GM23338 (cell line): ENCODE data around the gene NUBP1. TPM values are rescaled to one million over a fixed set of nuclear protein-coding genes. Genes with fewer than 3 reads are reported as not detected.

Source experiments
- ATAC-seq: fragments of 200-7000 bp; cut with Tn5 transposase; 3 replicates; pipeline ENCODE4 v1.9.1; 2020
- DNase-seq: peaks from one replicate; pipeline ENCODE4 v3.0.0-alpha.2; 2015; ENCODE audit warnings: low spot score
- H2AFZ ChIP-seq: fragments of 200-600 bp; sonication (generic); 2 replicates; pipeline ENCODE4 v1.8.0; 2016; ENCODE audit warnings: antibody characterized with exemption, mild to moderate bottlenecking, moderate library complexity
- H3F3A ChIP-seq: fragments of 200-600 bp; sonication (generic); replicated peaks from 2 replicates; pipeline ENCODE4 v1.8.0; 2017; ENCODE audit warnings: antibody characterized with exemption, mixed run types, low read depth
- H3K27ac ChIP-seq: fragments of 200-600 bp; sonication (generic); 2 replicates; pipeline ENCODE4 v1.6.1; 2016; ENCODE audit warnings: low read depth
- H3K27me3 ChIP-seq: fragments of 200-600 bp; sonication (generic); 2 replicates; pipeline ENCODE4 v1.8.0; 2016; ENCODE audit warnings: mild to moderate bottlenecking, mixed run types, moderate library complexity; ENCODE audit not compliant: insufficient read depth
- H3K36me3 ChIP-seq: fragments of 200-600 bp; sonication (generic); 2 replicates; pipeline ENCODE4 v1.8.0; 2016; ENCODE audit warnings: mild to moderate bottlenecking; ENCODE audit not compliant: insufficient read depth
- H3K4me1 ChIP-seq: fragments of 200-600 bp; sonication (generic); 2 replicates; pipeline ENCODE4 v1.8.0; 2016; ENCODE audit warnings: mild to moderate bottlenecking, moderate library complexity; ENCODE audit not compliant: insufficient read depth
- H3K4me2 ChIP-seq: fragments of 200-600 bp; sonication (generic); 2 replicates; pipeline ENCODE4 v1.7.1; 2017; ENCODE audit warnings: mixed run types
- H3K4me3 ChIP-seq: fragments of 200-600 bp; sonication (generic); 2 replicates; pipeline ENCODE4 v1.6.1; 2016; ENCODE audit warnings: mixed run types
- H3K79me2 ChIP-seq: fragments of 200-600 bp; sonication (generic); replicated peaks from 2 replicates; pipeline ENCODE4 v1.8.0; 2017; ENCODE audit warnings: mild to moderate bottlenecking; ENCODE audit not compliant: insufficient read depth
- H3K9me2 ChIP-seq: fragments of 200-600 bp; sonication (generic); 2 replicates; pipeline ENCODE4 v1.8.0; 2017; ENCODE audit not compliant: insufficient read depth
- H4K20me1 ChIP-seq: fragments of 200-600 bp; sonication (generic); replicated peaks from 2 replicates; pipeline ENCODE4 v1.8.0; 2017; ENCODE audit warnings: mild to moderate bottlenecking; ENCODE audit not compliant: insufficient read depth
- H3K27ac Mint-ChIP-seq: 2 replicates; pipeline ENCODE4 v1.8.0; 2020; ENCODE audit warnings: inconsistent platforms, mild to moderate bottlenecking, moderate library complexity, mixed read lengths
- H3K27me3 Mint-ChIP-seq: 3 replicates; pipeline ENCODE4 v1.8.0; 2022; ENCODE audit warnings: low read depth, mild to moderate bottlenecking, moderate library complexity, mixed read lengths, inconsistent platforms; ENCODE audit not compliant: insufficient read depth, poor library complexity
- H3K36me3 Mint-ChIP-seq: 3 replicates; pipeline ENCODE4 v1.8.0; 2021; ENCODE audit warnings: low read depth, mild to moderate bottlenecking, inconsistent platforms, moderate library complexity, mixed read lengths
- H3K4me1 Mint-ChIP-seq: 3 replicates; pipeline ENCODE4 v1.8.0; 2020; ENCODE audit warnings: mild to moderate bottlenecking, inconsistent platforms, mixed read lengths
- H3K4me3 Mint-ChIP-seq: 3 replicates; pipeline ENCODE4 v1.8.0; 2021; ENCODE audit warnings: moderate library complexity, mild to moderate bottlenecking, inconsistent platforms, mixed read lengths
- H3K9me3 Mint-ChIP-seq: 3 replicates; pipeline ENCODE4 v1.8.0; 2020; ENCODE audit warnings: moderate library complexity, mild to moderate bottlenecking, inconsistent platforms, mixed read lengths
- EZH2phosphoT487 ChIP-seq: fragments of 200-600 bp; sonication (generic); IDR thresholded peaks from one replicate; pipeline ENCODE4 v1.8.1; 2018; ENCODE audit warnings: antibody characterized with exemption; ENCODE audit not compliant: unreplicated experiment
- NANOG ChIP-seq: IDR thresholded peaks from 2 replicates; pipeline ENCODE4 v1.6.1; 2016; ENCODE audit warnings: antibody characterized with exemption, borderline replicate concordance
- STAT1 ChIP-seq: IDR thresholded peaks from one replicate; pipeline ENCODE4 v1.6.1; 2016; ENCODE audit warnings: antibody characterized with exemption; ENCODE audit not compliant: unreplicated experiment
- ZNF114 ChIP-seq: fragments of 250-450 bp; sonication (Bioruptor Pico); IDR thresholded peaks from 2 replicates; pipeline ENCODE4 v1.5.0; 2020; ENCODE audit warnings: mild to moderate bottlenecking, moderate library complexity
- ZNF331 ChIP-seq: fragments of 250-450 bp; sonication (Bioruptor Pico); IDR thresholded peaks from 2 replicates; pipeline ENCODE4 v1.5.0; 2020; ENCODE audit warnings: low read depth, mild to moderate bottlenecking, moderate library complexity
- polyA plus RNA-seq: library from polyadenylated mRNA; unstranded; fragments of >200 nt; fragmentation: Nextera tagmentation; extraction: Ambion mirVana; gene quantifications from 2 replicates; pipeline ENCODE4 v1.2.1, GENCODE V29; 2016
- total RNA-seq: library from RNA; depleted of rRNA; stranded (reverse); fragments of >200 nt; shearing (Covaris generic); gene quantifications from 2 replicates; pipeline ENCODE4 v1.2.3, GENCODE V29; 2014
- TF ChIP-seq, protein P1 (sequence below): IDR thresholded peaks from 2 replicates; pipeline ENCODE4 v1.6.1; 2016; ENCODE audit warnings: antibody characterized with exemption
- TF ChIP-seq, protein P2 (sequence below): IDR thresholded peaks from one replicate; pipeline ENCODE4 v1.6.1; 2018; ENCODE audit warnings: antibody characterized with exemption; ENCODE audit not compliant: unreplicated experiment

Gene NUBP1
- total and polyA plus RNA-seq, 2 experiments from 2014 or later = 22.8 to 41.2 TPM

DNA sequence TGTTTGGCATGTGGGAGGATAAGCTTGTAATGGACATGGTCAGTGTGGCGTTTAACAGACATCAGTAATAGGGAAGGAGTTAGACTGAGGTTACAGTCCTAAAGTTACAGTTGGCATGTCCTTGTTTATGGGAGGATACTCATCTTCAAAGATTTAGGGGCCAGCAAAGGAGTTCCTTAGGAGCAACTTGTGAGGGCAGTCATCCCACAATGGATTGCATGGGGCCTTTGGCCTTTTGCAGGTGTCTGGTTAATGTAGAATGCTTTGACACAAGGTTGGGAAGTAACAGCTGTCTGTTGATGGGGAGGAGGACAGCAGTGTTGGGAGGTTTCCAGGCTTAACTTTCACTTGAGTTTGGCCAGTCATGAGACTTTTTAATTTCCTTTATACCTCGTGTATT is 2.2 kb downstream of the NUBP1 start:
- H3F3A ChIP-seq = no peaks in the 10 kb centered on the region
- H2AFZ ChIP-seq = no peak overlapping the region
- no peaks in the 10 kb centered on the region for H3K9me2 ChIP-seq
- ATAC-seq (no peak), DNase-seq (no peak)
- H3K9me3 Mint-ChIP-seq = no peaks in the 10 kb centered on the region
- no peak overlapping the region for H3K27ac Mint-ChIP-seq
- TF ChIP-seq, protein P1, sequence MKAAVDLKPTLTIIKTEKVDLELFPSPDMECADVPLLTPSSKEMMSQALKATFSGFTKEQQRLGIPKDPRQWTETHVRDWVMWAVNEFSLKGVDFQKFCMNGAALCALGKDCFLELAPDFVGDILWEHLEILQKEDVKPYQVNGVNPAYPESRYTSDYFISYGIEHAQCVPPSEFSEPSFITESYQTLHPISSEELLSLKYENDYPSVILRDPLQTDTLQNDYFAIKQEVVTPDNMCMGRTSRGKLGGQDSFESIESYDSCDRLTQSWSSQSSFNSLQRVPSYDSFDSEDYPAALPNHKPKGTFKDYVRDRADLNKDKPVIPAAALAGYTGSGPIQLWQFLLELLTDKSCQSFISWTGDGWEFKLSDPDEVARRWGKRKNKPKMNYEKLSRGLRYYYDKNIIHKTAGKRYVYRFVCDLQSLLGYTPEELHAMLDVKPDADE = no peak
- no peak for TF ChIP-seq EZH2phosphoT487
- TF ChIP-seq, protein P2, sequence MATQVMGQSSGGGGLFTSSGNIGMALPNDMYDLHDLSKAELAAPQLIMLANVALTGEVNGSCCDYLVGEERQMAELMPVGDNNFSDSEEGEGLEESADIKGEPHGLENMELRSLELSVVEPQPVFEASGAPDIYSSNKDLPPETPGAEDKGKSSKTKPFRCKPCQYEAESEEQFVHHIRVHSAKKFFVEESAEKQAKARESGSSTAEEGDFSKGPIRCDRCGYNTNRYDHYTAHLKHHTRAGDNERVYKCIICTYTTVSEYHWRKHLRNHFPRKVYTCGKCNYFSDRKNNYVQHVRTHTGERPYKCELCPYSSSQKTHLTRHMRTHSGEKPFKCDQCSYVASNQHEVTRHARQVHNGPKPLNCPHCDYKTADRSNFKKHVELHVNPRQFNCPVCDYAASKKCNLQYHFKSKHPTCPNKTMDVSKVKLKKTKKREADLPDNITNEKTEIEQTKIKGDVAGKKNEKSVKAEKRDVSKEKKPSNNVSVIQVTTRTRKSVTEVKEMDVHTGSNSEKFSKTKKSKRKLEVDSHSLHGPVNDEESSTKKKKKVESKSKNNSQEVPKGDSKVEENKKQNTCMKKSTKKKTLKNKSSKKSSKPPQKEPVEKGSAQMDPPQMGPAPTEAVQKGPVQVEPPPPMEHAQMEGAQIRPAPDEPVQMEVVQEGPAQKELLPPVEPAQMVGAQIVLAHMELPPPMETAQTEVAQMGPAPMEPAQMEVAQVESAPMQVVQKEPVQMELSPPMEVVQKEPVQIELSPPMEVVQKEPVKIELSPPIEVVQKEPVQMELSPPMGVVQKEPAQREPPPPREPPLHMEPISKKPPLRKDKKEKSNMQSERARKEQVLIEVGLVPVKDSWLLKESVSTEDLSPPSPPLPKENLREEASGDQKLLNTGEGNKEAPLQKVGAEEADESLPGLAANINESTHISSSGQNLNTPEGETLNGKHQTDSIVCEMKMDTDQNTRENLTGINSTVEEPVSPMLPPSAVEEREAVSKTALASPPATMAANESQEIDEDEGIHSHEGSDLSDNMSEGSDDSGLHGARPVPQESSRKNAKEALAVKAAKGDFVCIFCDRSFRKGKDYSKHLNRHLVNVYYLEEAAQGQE = no peak
- no peaks in the 10 kb centered on the region; the same call in 1 of the 2 replicates for H4K20me1 ChIP-seq
- H3K4me3 Mint-ChIP-seq = peak overlapping the region; percentile 1; the same call in 1 of the 3 replicates
- H3K27me3 Mint-ChIP-seq = no peaks in the 10 kb centered on the region
- no peak overlapping the region for H3K4me3 ChIP-seq
- peaks cover 12% of the 10 kb centered on the region; the same call in 2 of the 3 replicates for H3K4me1 Mint-ChIP-seq
- no peaks in the 10 kb centered on the region for H3K27me3 ChIP-seq
- peaks cover 4% of the 10 kb centered on the region; the same call in 1 of the 3 replicates for H3K36me3 Mint-ChIP-seq
- no peaks in the 10 kb centered on the region for H3K79me2 ChIP-seq
- no peaks in the 10 kb centered on the region for H3K4me1 ChIP-seq
- H3K36me3 ChIP-seq = no peaks in the 10 kb centered on the region
- no peak overlapping the region for H3K27ac ChIP-seq
- no peak overlapping the region for H3K4me2 ChIP-seq

DNA sequence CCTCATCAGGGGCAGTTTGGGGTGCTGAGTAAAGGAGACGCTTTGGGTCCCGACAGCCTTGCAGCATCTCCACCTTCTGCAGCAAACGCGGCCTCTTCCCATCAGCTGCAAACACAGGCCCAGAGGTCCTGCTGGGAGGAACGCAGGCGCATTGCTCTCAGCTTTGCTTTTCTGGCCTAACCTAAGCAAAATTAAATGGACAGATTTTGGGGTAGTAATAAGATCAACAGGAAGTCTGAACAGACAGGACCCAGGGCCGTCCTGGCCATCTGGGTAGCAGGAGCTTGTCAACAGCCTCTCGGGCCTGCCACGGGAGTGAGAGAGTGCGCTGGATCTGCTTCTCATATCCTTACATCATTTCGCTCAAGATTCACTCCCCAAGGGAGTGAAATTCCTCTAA is 7.2 kb downstream of the NUBP1 start:
- no peaks in the 10 kb centered on the region for H3K27me3 Mint-ChIP-seq
- no peaks in the 10 kb centered on the region for H4K20me1 ChIP-seq

More for the DNA sequence above, 7.2 kb downstream of the NUBP1 start:
- TF ChIP-seq NANOG (no peak), ZNF114 (no peak), STAT1 (no peak), ZNF331 (CRISPR knock-in tag) (no peak)
- TF ChIP-seq, protein P1 = no peak
- ATAC-seq (no peak), DNase-seq (no peak)
- Mint-ChIP-seq H3K4me1 (no peaks in the 10 kb centered on the region; the same call in 2 of the 3 replicates), H3K27ac (no peak overlapping the region), H3K4me3 (no peak overlapping the region), H3K9me3 (no peaks in the 10 kb centered on the region), H3K36me3 (peaks cover 12% of the 10 kb centered on the region)
- H2AFZ ChIP-seq = no peak overlapping the region
- no peaks in the 10 kb centered on the region for H3K27me3 ChIP-seq
- H3K27ac ChIP-seq = peak overlapping the region; percentile 39; the same call in 1 of the 2 replicates
- H3F3A ChIP-seq = no peaks in the 10 kb centered on the region
- H3K4me1 ChIP-seq = no peaks in the 10 kb centered on the region
- H3K4me2 ChIP-seq = no peak overlapping the region
- H3K4me3 ChIP-seq = no peak overlapping the region
- no peaks in the 10 kb centered on the region for H3K36me3 ChIP-seq
- no peaks in the 10 kb centered on the region for H3K9me2 ChIP-seq
- no peaks in the 10 kb centered on the region for H3K79me2 ChIP-seq
